AG04450 (cell line): ENCODE measurements around the gene ROBO1. TPM values are rescaled to one million over a fixed set of nuclear protein-coding genes. Genes with fewer than 3 reads are reported as not detected.

Experiments used
- CTCF ChIA-PET: fragments of 300-600, 350-600 bp; formaldehyde crosslinking; extraction: SDS; loops from one replicate; lab custom pipeline; 2022; ENCODE audit warnings: antibody characterized with exemption, inconsistent platforms; lab: Charles Lee
- POLR2A ChIA-PET: fragments of 350-600 bp; formaldehyde crosslinking; extraction: SDS; loops from one replicate; lab custom pipeline; 2021; ENCODE audit warnings: antibody characterized with exemption, inconsistent platforms; lab: Yijun Ruan, JAX
- DNase-seq: peaks from one replicate; pipeline ENCODE4 v3.0.0-alpha.2; 2011; ENCODE audit warnings: low read depth, low spot score
- H3K27ac ChIP-seq: one replicate; pipeline ENCODE4 v1.5.1; 2012; ENCODE audit warnings: low read depth, low read length, control low read depth
- H3K27me3 ChIP-seq: one replicate; pipeline ENCODE4 v1.6.0; 2012; ENCODE audit warnings: low read length; ENCODE audit not compliant: control insufficient read depth, insufficient read depth
- H3K4me3 ChIP-seq: 2 replicates; pipeline ENCODE4 v1.5.1; 2011; ENCODE audit warnings: mild to moderate bottlenecking, low read depth, low read length, control low read depth
- H3K9me3 ChIP-seq: 2 replicates; pipeline ENCODE4 v1.5.1; 2012; ENCODE audit warnings: low read length; ENCODE audit not compliant: control insufficient read depth, insufficient read depth
- CTCF ChIP-seq: IDR thresholded peaks from 2 replicates; pipeline ENCODE4 v1.5.1; 2011; ENCODE audit warnings: low read depth, low read length, control low read depth, inconsistent platforms
- polyA plus RNA-seq: library from polyadenylated mRNA; depleted of rRNA; stranded (reverse); fragments of >200 nt; gene quantifications from 2 replicates; pipeline ENCODE4 v1.2.3, GENCODE V29; 2011

ROBO1 gene
- polyA plus RNA-seq, 1 experiment: 66.0 TPM

DNA sequence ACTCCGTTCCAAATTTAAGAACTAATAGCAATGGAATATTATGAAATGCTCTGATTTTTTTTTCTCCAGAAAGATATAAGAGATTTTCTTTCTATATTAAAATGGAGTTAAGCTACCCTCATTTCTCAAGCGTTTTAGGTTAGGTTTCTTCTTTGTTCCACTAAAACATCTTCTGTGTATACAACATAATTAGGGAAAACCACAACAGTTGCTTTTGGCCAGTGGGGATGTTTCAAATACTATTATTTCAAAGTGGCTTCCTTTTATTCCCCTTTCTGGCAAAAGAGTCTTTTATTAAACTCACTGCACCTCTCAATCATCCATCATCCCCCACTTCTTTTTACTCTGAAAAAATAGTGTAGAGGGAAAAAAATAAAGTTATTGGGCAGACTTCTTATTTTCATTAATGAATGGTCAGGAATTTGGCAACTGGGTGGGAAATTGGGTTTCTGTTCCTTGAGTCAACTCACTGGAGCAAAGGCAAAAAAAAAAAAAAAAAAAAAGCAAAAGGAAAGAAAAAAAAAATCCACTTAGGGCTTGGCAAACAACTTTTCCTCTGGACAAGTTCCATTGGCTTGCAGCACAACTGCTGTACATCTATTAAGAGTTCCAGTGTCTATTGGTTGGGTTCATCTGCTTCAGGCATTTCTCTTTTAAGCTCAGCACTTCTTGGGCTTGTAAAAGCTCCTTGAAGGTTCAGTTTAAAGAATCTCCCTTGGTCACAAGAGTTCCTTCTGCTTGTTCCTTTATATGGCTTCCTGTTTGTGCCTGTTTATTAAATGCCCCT is 963.4 kb downstream of the ROBO1 start:
- H3K4me3 ChIP-seq: no peak overlapping the region
- TF ChIP-seq CTCF: no peak
- H3K27ac ChIP-seq: no peak overlapping the region

DNA sequence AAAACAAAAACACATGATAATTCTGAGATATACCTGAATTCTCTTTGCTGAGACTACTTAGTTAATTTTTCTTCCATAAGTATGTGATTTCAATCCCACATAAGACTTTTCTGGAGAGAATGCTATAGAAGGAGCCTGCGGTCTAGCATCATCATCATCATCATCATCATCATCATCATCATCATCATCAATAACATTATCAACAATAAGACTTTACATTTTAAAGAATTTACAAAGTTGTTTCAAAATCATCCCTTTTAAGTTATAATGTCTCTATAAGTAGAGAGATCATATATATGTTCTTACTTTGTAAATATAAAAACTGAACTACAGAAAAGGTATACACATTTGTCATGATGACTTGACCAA is 965.3 kb downstream of the ROBO1 start:
- CTCF ChIA-PET: no interaction called here
- no peak overlapping the region for H3K27ac ChIP-seq
- no peak for DNase-seq
- no peak for TF ChIP-seq CTCF
- no peaks in the 10 kb centered on the region for H3K9me3 ChIP-seq
- no peak overlapping the region for H3K4me3 ChIP-seq
- POLR2A ChIA-PET: no interaction called here
- no peaks in the 10 kb centered on the region for H3K27me3 ChIP-seq

More for the DNA sequence above, 963.4 kb downstream of the ROBO1 start:
- H3K27me3 ChIP-seq: no peaks in the 10 kb centered on the region
- DNase-seq: no peak
- no peaks in the 10 kb centered on the region for H3K9me3 ChIP-seq
- ChIA-PET POLR2A (interaction anchor here (0.6 kb wide), 1 partner anchor 86 kb away, joined by 3 read pairs; no protein-coding TSS in a partner anchor), CTCF (no interaction called here)

DNA sequence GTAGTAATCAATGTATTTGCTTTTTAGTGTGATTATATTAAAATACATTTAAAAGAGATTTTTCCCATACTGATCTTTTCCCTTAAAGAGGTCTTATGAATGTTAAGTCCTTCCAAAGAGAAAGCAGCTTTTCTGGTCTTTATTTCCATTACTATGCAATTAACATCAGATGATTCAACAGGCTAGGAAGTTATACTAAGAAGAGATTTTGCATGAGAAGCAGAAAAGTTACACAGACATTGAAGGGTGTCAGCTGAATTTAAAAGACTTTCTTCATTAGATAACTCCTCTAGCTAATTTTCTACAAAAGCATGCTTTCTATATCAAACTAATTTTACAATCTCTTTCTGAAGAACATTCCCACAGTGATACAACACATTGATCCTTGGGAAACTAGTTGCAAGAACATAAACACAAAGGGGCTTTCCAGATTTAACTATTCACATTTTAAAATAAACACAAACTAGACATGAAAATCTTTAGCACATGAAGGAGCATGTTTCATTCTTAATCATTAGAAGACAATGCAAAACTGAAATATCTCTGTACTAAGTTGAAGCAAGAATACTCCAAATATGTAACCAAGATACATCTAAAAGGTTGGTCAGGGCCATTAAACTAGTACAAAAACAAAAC is 965.8 kb downstream of the ROBO1 start:
- ChIA-PET CTCF (no interaction called here), POLR2A (no interaction called here)
- H3K27me3 ChIP-seq: no peaks in the 10 kb centered on the region
- no peak overlapping the region for H3K4me3 ChIP-seq
- H3K27ac ChIP-seq: no peak overlapping the region
- no peak for TF ChIP-seq CTCF
- no peak for DNase-seq
- H3K9me3 ChIP-seq: no peaks in the 10 kb centered on the region

DNA sequence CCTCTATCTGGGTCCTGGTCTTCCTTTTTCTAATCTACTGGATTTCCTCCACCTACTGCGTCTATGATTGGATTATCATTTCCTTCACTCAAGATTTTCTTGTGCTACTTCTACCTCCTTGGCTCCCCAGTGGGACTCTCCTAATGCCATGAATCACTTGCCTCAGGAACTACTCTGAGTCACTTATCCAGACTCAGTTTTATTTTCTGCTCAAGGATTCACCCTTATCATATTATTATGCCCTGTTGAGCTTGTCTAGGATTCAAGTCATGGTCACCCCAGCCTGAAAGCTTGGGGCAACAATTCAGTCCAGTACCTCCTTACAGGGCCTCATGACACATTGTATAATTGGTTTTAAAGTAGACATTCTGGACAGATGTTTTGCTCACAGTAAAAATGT is 968.1 kb downstream of the ROBO1 start:
- Histone ChIP-seq H3K4me3 (no peak overlapping the region), H3K27me3 (no peaks in the 10 kb centered on the region), H3K27ac (no peak overlapping the region), H3K9me3 (no peaks in the 10 kb centered on the region)
- no peak for DNase-seq
- CTCF ChIA-PET: interaction anchor here (0.6 kb wide), 1 partner anchor 154 kb away, joined by 5 read pairs; no protein-coding TSS in a partner anchor
- no peak for TF ChIP-seq CTCF
- POLR2A ChIA-PET: no interaction called here

DNA sequence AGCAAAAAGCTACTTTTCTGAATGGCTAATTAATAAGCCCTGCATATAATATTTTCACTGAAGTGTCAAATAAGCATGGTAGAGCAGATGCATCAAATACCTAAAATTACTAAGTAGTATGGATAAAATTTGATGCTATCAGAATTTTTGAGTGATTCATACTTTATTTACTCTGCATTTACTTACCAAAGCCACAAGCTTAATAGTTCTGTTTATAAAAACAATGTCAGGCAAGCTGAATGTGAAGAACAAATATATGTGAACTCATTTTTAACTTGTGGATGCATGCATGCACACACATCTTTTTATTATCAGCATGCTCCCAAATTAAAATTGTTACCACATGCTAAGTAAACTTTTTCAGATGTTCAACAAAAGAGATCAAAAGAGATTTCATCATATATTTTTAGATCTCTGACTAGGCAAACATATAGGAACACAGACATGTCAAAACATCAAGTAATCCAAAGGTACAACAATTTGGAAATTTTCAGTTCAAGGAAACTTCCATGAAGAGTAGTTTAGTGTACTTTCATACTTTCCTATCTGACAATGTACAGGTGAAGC is 969.4 kb downstream of the ROBO1 start:
- ChIA-PET CTCF (no interaction called here), POLR2A (no interaction called here)
- no peak overlapping the region for H3K4me3 ChIP-seq
- DNase-seq: no peak
- no peaks in the 10 kb centered on the region for H3K9me3 ChIP-seq
- H3K27me3 ChIP-seq: no peaks in the 10 kb centered on the region
- TF ChIP-seq CTCF: no peak
- no peak overlapping the region for H3K27ac ChIP-seq
